ENCODE data around the gene SORT1. TPM values are rescaled to one million over a fixed set of nuclear protein-coding genes. Genes with fewer than 3 reads are reported as not detected.

SORT1 gene
- total RNA-seq, 1 experiment from 2014 or later = 47.9 TPM

GRCh38 chr1:109381573-109381972 is 16.1 kb downstream of the SORT1 start:
- DNase-seq = no peak
- Histone ChIP-seq H2BK20ac (ENCODE audit: low read depth, low read length, poor library complexity, severe bottlenecking) (no peak overlapping the region), H3K9me3 (ENCODE audit: control insufficient read depth, low read depth, low read length) (no peaks in the 10 kb centered on the region), H3K56ac (ENCODE audit: insufficient read length, low read depth, low read length) (no peak overlapping the region), H2BK120ac (ENCODE audit: low read depth, low read length, poor library complexity, severe bottlenecking) (no peak overlapping the region), H3K23ac (ENCODE audit: insufficient read length, low read depth, low read length) (no peak overlapping the region), H3T11ph (ENCODE audit: low read length) (no peak overlapping the region), H3K14ac (ENCODE audit: insufficient read depth, low read length) (no peak overlapping the region), H3K18ac (ENCODE audit: insufficient read length, low read depth, low read length) (no peak overlapping the region), H2BK5ac (ENCODE audit: insufficient read length, low read length) (no peak overlapping the region), H4K91ac (ENCODE audit: insufficient read length, low read depth, low read length) (no peak overlapping the region), H4K5ac (ENCODE audit: insufficient read length, low read depth, low read length) (no peak overlapping the region), H4K8ac (replicated peaks; ENCODE audit: insufficient read length, low read depth, low read length) (no peak overlapping the region), H3K27me3 (ENCODE audit: insufficient read depth, low read length) (no peaks in the 10 kb centered on the region), H3K23me2 (ENCODE audit: insufficient read length, low read depth, low read length, poor library complexity, severe bottlenecking) (no peaks in the 10 kb centered on the region), H4K20me1 (ENCODE audit: control insufficient read depth, insufficient read depth, insufficient read length) (no peaks in the 10 kb centered on the region), H3K79me1 (ENCODE audit: insufficient read depth, low read depth, low read length, poor library complexity, severe bottlenecking) (peaks cover 17% of the 10 kb centered on the region), H2BK12ac (ENCODE audit: insufficient read length, low read depth, low read length) (no peak overlapping the region), H3K4me1 (ENCODE audit: insufficient read depth, low read length) (peaks cover 4% of the 10 kb centered on the region; the same call in 1 of the 2 replicates), H3K4me2 (ENCODE audit: insufficient read depth, insufficient read length, low read length) (no peak overlapping the region), H3K4ac (ENCODE audit: low read depth, low read length) (no peak overlapping the region), H3K27ac (ENCODE audit: insufficient read length, low read depth, low read length) (no peak overlapping the region), H3K79me2 (ENCODE audit: insufficient read depth, low read length) (peaks cover 7% of the 10 kb centered on the region; the same call in 1 of the 2 replicates), H2AFZ (ENCODE audit: low read length) (no peak overlapping the region), H3K9ac (ENCODE audit: extremely low read depth, insufficient read length, low read length) (no peak overlapping the region), H2BK15ac (ENCODE audit: low read depth, low read length) (no peak overlapping the region), H2AK5ac (ENCODE audit: insufficient read length, low read length) (no peak overlapping the region)
- H3K9me3 Mint-ChIP-seq = peaks cover 3 to 4% of the 10 kb centered on the region in 2 experiments; a peak in 2 of 5 replicates
- H3K4me1 Mint-ChIP-seq = peaks cover 31 to 32% of the 10 kb centered on the region in 2 experiments
- no CpG with 5 or more reads among the region's 2 CpGs for WGBS (ENCODE audit: extremely low coverage, insufficient read length, low lambda C conversion rate)
- peaks cover 7 to 13% (median 9%) of the 10 kb centered on the region in 3 experiments for H3K36me3 Mint-ChIP-seq (ENCODE audit: insufficient read depth in 1 of 3, low read depth in 3 of 3)
- TF ChIP-seq CTCF (conservative IDR thresholded peaks at IDR 0.05) = no peak
- H3K4me3 Mint-ChIP-seq = no peak overlapping the region
- H3K27me3 Mint-ChIP-seq (ENCODE audit: low read depth) = no peaks in the 10 kb centered on the region
- peak overlapping the region in 1 of 3 experiments; percentile 59; a peak in 1 of 7 replicates for H3K27ac Mint-ChIP-seq
